Body of pancreas (tissue), 4 donors: ENCODE results near the gene RPRD1B.

ENCODE experiments used
- POLR2A ChIP-seq, 3 donors: fragments of 450-650 bp; IDR thresholded peaks; one replicate each; pipeline ENCODE4 v1.6.1; 2016; ENCODE audit warnings: antibody characterized with exemption in 3 of 3, mild to moderate bottlenecking in 2 of 3
- TF ChIP-seq, protein P1 (sequence below), 7 experiments: fragments of 450-650 bp in 4 of 7; fragments of 200-600 bp in 3 of 7; sonication (generic) in 3 of 7; IDR thresholded peaks; one replicate each; pipeline ENCODE4 v1.5.1; 2016 to 2019; ENCODE audit warnings: antibody characterized with exemption in 7 of 7

DNA sequence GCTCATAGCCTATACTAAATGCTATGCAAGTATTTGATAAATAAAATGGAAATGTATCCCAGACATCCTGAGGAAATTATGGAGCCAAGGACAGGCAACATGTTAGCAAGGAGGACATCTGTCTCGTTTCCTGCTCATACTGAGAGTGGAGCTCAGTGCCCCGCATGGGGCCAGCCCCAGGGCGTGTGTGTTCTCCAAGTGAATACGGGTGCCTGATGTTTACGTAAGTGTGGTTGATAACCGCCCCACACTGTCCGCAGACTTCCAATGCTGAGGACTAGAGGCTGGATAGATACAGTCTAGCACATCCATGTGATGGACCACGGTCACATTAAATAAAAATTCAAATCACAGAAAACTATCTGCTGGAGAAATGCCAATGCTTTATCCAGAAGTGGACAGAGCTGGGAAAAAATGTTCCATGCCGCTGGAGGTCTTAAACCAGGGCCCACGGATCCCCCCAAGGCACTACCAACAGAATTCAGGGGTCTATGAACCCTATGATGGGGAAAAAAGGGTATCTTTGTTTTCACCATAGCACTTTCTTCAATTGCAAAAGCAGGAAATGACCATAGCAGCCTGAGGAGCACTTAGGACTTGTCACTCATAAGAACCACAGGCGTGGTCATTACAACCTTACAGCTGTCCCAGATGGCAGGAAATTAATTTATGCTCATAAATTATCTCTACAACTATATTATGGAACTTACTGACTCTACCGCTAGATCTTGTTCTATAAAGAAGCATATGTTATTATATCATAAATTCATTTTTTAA lies 106.6 kb downstream of the RPRD1B start:
- TF ChIP-seq, protein P1, sequence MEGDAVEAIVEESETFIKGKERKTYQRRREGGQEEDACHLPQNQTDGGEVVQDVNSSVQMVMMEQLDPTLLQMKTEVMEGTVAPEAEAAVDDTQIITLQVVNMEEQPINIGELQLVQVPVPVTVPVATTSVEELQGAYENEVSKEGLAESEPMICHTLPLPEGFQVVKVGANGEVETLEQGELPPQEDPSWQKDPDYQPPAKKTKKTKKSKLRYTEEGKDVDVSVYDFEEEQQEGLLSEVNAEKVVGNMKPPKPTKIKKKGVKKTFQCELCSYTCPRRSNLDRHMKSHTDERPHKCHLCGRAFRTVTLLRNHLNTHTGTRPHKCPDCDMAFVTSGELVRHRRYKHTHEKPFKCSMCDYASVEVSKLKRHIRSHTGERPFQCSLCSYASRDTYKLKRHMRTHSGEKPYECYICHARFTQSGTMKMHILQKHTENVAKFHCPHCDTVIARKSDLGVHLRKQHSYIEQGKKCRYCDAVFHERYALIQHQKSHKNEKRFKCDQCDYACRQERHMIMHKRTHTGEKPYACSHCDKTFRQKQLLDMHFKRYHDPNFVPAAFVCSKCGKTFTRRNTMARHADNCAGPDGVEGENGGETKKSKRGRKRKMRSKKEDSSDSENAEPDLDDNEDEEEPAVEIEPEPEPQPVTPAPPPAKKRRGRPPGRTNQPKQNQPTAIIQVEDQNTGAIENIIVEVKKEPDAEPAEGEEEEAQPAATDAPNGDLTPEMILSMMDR (IDR thresholded peaks at IDR 0.05) = no peak
- no peak for TF ChIP-seq POLR2A (IDR thresholded peaks at IDR 0.05)
